ENCODE results near the gene ENPP3.

ENPP3 gene

GRCh38 chr6:131628726-131629125 lies 8.4 kb upstream of the ENPP3 start:
- DNase-seq (ENCODE audit: insufficient read length), result no peak
- FAIRE-seq, result no peak
- no peak for TF ChIP-seq TAF1 (IDR thresholded peaks at IDR 0.05; ENCODE audit: borderline replicate concordance, low read depth, low read length)
- no peak for TF ChIP-seq POLR2A (IDR thresholded peaks at IDR 0.05; ENCODE audit: low read depth, low read length)
- no peak for TF ChIP-seq POLR2AphosphoS5 (IDR thresholded peaks at IDR 0.05; ENCODE audit: low read depth, low read length)

DNA sequence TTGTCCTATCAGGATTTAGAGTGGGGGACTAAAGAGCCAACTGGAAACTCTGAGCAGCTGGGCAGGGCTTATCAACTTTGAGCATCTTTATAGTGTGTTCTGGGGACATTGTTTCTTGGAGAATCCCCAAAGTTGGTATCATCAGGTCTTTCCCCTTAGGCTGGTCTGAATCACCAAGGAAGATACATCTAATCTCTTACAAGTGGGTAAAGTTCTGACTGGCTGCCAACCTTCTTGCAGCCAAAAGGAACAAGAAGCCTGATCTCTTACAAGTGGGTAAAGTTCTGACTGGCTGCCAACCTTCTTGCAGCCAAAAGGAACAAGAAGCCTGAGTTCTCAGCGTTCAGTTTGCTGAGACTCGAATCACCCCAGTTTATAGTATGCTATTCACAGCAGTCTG lies 7.5 kb upstream of the ENPP3 start:
- DNase-seq (ENCODE audit: insufficient read length) (no peak), FAIRE-seq (no peak)

DNA sequence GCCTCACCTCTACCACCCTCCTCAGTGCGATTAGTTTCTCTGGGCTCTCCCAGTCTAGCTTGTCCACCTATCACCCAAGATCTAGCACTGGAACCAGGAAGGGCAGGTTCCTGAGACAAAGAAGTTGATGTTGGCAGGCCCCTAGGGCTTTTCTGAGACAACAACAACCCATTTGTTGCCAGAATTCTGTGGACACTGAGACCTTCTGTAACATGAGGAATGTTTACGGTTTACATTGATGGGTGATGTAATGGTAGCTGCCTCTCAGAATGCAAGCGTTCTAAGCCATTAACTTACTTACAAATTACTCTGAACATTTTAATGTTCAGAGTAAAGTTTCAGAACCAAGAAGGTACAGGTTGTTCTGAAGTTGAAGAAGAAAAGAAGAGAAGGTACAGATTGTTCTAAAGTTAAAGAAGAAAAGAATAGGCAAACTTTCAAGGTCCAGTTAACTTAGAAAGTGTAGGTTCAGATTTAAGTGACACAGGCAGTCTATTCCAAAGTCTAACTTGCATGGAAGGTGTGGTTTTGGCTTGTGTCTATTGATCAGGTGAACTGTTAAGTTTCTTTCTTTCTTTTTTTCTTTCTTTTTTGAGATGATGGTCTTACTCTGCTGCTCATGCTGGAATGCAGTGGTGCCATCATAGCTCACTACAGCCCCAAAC lies 5.3 kb upstream of the ENPP3 start:
- TF ChIP-seq POLR2A (IDR thresholded peaks at IDR 0.05; ENCODE audit: low read depth, low read length) (no peak), TAF1 (IDR thresholded peaks at IDR 0.05; ENCODE audit: borderline replicate concordance, low read depth, low read length) (no peak), POLR2AphosphoS5 (IDR thresholded peaks at IDR 0.05; ENCODE audit: low read depth, low read length) (no peak)
- DNase-seq (ENCODE audit: insufficient read length) (no peak), FAIRE-seq (no peak)

More for the DNA sequence above, 7.5 kb upstream of the ENPP3 start:
- no peak for TF ChIP-seq POLR2AphosphoS5 (IDR thresholded peaks at IDR 0.05; ENCODE audit: low read depth, low read length)
- TF ChIP-seq POLR2A (IDR thresholded peaks at IDR 0.05; ENCODE audit: low read depth, low read length), result no peak
- TF ChIP-seq TAF1 (IDR thresholded peaks at IDR 0.05; ENCODE audit: borderline replicate concordance, low read depth, low read length), result no peak

DNA sequence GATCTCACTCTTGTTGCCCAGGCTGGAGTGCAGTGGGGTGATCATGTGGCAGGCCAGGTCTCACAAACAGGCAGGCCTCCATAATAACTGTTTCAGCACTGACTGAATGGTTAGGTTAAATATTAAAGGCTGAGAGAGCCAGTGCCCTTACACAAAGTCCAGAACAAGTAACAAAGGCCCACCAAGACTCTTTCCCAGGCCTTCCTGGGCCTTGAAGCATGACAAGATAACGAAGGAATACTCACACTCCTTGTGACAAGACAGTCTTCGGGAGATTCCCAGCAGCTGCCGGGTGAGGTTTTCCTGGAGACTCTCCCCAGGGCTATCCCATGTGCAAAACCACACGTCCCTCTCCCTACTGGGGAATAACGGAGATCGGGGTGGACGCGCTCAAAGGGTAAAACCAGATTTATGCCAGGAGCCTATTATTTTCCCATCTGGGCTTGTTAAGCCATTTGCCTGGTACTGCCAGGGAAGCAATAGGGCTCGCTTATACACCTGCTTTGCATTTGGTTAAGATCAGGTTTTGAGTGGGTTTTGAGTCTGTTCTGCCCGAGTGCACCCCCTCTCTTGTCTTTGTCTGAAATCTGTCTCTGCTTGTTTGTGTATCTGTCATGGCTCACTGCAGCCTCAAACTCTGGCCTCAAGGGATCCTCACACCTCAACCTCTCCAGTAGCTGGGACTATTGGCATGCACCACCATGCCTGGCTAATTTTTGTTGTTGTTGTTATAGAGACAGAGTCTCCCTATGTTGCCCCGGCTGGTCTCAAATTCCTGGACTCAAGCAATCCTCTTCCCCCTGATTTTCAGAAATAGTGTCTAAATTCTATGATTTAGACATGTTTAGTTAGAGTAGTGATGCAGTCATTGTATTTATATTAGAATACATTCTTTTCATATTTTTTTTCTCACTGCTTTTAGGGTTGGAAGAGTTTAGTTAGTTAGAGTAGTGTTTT lies 1.4 kb upstream of the ENPP3 start:
- FAIRE-seq, result no peak
- TF ChIP-seq TAF1 (IDR thresholded peaks at IDR 0.05; ENCODE audit: borderline replicate concordance, low read depth, low read length) (no peak), POLR2A (IDR thresholded peaks at IDR 0.05; ENCODE audit: low read depth, low read length) (no peak), POLR2AphosphoS5 (IDR thresholded peaks at IDR 0.05; ENCODE audit: low read depth, low read length) (no peak)

GRCh38 chr6:131638013-131638412 lies 911 bp downstream of the ENPP3 start:
- DNase-seq (ENCODE audit: insufficient read length), result no peak
- no peak for TF ChIP-seq TAF1 (IDR thresholded peaks at IDR 0.05; ENCODE audit: borderline replicate concordance, low read depth, low read length)
- no peak for TF ChIP-seq POLR2A (IDR thresholded peaks at IDR 0.05; ENCODE audit: low read depth, low read length)
- no peak for TF ChIP-seq POLR2AphosphoS5 (IDR thresholded peaks at IDR 0.05; ENCODE audit: low read depth, low read length)
- no peak for FAIRE-seq

More for the DNA sequence above, 1.4 kb upstream of the ENPP3 start:
- DNase-seq (ENCODE audit: insufficient read length), result no peak

DNA sequence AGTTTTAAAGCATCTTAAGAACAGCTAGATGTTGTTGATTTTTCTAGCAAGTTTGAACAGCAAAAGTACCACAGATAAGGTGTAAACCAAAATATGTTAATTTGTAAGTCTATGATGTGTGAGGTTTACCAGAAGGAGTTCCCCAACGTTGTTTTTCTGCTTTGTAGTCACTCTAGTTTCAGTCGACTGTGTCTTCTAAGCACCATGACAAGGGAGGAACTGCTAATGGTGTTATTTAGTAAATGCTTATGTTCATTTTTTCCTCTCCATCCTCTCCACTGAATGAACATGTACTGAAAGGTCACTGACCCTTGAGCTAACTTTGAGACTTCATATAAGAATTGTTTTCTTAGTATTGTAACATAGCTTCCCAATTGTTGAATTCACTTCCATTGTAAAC lies 3.0 kb downstream of the ENPP3 start:
- peak; percentile 73 for FAIRE-seq
- TF ChIP-seq TAF1 (IDR thresholded peaks at IDR 0.05; ENCODE audit: borderline replicate concordance, low read depth, low read length) (no peak), POLR2AphosphoS5 (IDR thresholded peaks at IDR 0.05; ENCODE audit: low read depth, low read length) (no peak), POLR2A (IDR thresholded peaks at IDR 0.05; ENCODE audit: low read depth, low read length) (no peak)
- DNase-seq (ENCODE audit: insufficient read length), result no peak

GRCh38 chr6:131640576-131640975 lies 3.5 kb downstream of the ENPP3 start:
- FAIRE-seq (no peak), DNase-seq (ENCODE audit: insufficient read length) (no peak)
- TF ChIP-seq POLR2A (IDR thresholded peaks at IDR 0.05; ENCODE audit: low read depth, low read length) (no peak), POLR2AphosphoS5 (IDR thresholded peaks at IDR 0.05; ENCODE audit: low read depth, low read length) (no peak), TAF1 (IDR thresholded peaks at IDR 0.05; ENCODE audit: borderline replicate concordance, low read depth, low read length) (no peak)

DNA sequence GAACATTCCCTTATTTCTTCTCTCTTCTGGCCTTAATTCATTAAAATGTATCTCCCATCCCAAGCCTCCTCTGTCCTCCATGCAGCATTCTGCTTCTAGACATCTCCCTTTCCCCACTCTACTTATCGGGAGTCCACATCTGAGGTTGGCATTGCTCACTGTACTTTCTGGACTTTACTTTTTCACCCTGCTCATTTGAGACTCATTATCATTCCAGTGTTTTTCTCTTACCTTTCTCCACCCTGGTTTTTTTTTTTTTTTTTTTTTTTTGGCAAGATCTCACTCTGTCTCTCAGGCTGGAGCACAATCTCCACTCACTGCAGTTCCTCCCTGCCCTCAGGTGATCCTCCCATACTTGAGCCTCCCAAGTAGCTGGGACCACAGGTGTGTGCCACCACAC lies 4.5 kb downstream of the ENPP3 start:
- no peak for DNase-seq (ENCODE audit: insufficient read length)
- TF ChIP-seq POLR2AphosphoS5 (IDR thresholded peaks at IDR 0.05; ENCODE audit: low read depth, low read length) (no peak), TAF1 (IDR thresholded peaks at IDR 0.05; ENCODE audit: borderline replicate concordance, low read depth, low read length) (no peak), POLR2A (IDR thresholded peaks at IDR 0.05; ENCODE audit: low read depth, low read length) (no peak)
- no peak for FAIRE-seq

GRCh38 chr6:131642565-131642964 lies 5.5 kb downstream of the ENPP3 start:
- no peak for DNase-seq (ENCODE audit: insufficient read length)
- TF ChIP-seq POLR2A (IDR thresholded peaks at IDR 0.05; ENCODE audit: low read depth, low read length) (no peak), POLR2AphosphoS5 (IDR thresholded peaks at IDR 0.05; ENCODE audit: low read depth, low read length) (no peak), TAF1 (IDR thresholded peaks at IDR 0.05; ENCODE audit: borderline replicate concordance, low read depth, low read length) (no peak)
- FAIRE-seq, result no peak

GRCh38 chr6:131642987-131643611 lies 6.0 kb downstream of the ENPP3 start:
- TF ChIP-seq TAF1 (IDR thresholded peaks at IDR 0.05; ENCODE audit: borderline replicate concordance, low read depth, low read length), result no peak
- TF ChIP-seq POLR2AphosphoS5 (IDR thresholded peaks at IDR 0.05; ENCODE audit: low read depth, low read length), result no peak
- no peak for TF ChIP-seq POLR2A (IDR thresholded peaks at IDR 0.05; ENCODE audit: low read depth, low read length)
- DNase-seq (ENCODE audit: insufficient read length), result no peak
- FAIRE-seq, result no peak

GRCh38 chr6:131643855-131644460 lies 6.9 kb downstream of the ENPP3 start:
- TF ChIP-seq POLR2AphosphoS5 (IDR thresholded peaks at IDR 0.05; ENCODE audit: low read depth, low read length), result no peak
- TF ChIP-seq POLR2A (IDR thresholded peaks at IDR 0.05; ENCODE audit: low read depth, low read length), result no peak
- TF ChIP-seq TAF1 (IDR thresholded peaks at IDR 0.05; ENCODE audit: borderline replicate concordance, low read depth, low read length), result no peak
- FAIRE-seq (no peak), DNase-seq (ENCODE audit: insufficient read length) (no peak)
